Globus pallidus (tissue), 1 donor: Measurements from ENCODE around the gene CRPPA.
A peak's percentile ranks its signal among the peaks of the same experiment; 100 is the strongest.

Experiments
- DNase-seq: peaks from one replicate; pipeline ENCODE4 v3.0.0-alpha.2; 2015; ENCODE audit warnings: low spot score

The CRPPA gene

DNA sequence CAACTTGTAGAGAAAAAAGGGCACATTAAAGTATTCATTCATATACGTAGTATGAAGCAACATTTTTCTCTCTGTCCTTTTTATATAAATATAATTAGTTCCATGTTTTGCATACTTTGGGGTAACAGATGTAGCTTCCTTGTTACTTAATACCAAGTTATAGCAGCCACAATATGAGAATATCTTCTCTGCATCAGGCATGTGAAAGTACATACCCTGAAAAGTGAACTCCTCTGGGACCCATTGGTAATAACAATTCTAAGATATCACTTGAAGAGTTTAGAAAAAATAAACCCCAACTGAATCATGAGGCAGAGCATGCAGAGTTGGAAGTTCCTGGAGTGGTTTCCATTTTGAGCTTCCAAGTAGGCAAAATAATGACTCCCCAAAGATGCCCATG lies 2.4 kb upstream of the CRPPA start:
- DNase-seq = no peak

DNA sequence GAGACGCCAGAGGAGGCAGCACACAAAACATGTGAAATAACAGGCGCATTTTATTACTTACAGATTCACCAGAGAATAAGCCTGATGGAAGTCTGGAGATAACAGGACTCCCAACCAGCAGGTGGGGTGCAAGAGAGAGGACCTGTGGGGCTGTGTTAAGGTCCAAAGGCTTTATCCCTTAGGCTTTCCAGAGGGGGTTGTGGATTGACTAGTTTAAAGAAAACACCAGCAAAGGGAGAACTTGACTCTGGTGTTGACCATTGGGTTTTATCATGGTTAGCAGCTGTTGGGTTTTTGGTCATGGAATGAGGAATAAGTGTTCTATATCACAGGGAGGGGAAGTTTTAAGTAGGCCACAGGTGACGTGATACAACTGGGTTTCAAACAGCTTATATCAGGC lies 1.6 kb upstream of the CRPPA start:
- DNase-seq = no peak

DNA sequence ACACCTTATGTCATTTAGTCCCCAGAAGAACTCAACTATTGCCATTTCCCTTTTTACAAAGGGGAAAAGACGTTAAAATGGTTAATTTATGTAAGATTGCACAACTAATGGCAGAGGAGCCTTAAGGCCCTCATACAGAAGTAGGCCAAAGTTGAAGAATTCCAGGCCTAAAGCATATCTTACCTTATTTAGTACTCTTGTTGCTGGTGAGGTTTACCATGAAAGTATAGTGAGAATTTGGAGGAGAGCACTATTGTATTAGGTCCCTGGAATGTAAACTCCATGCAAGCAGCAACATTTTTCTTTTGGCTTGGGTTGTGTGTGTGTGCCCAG lies 731 bp upstream of the CRPPA start:
- DNase-seq = no peak

GRCh38 chr7:16420649-16421332 lies 547 bp downstream of the CRPPA start:
- DNase-seq = peak; percentile 87

DNA sequence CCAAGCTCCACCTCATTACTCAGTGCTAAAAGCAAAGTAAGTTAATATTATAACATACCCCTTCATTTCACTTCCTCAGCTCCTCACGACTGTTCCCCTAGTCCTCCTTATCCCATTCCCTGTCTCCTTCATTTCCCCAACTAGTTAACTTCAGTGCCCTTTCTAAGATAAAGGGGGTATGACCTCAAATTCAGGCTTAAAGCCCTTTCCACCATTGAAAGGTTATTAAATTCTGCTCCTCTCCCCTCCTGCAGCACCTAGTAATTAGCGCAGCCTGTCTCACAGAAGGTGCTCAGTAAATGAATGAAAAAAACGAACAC lies 1.0 kb downstream of the CRPPA start:
- no peak for DNase-seq

GRCh38 chr7:16419859-16420258 lies 1.5 kb downstream of the CRPPA start:
- DNase-seq = peak; percentile 16

GRCh38 chr7:16419126-16419525 lies 2.2 kb downstream of the CRPPA start:
- DNase-seq = no peak

GRCh38 chr7:16417906-16418305 lies 3.4 kb downstream of the CRPPA start:
- DNase-seq = no peak

- DNase-seq = no peak
Observed at GRCh38 chr7:16416289-16417282, 4.8 kb downstream of the CRPPA start.

GRCh38 chr7:16412274-16413254 lies 8.8 kb downstream of the CRPPA start:
- DNase-seq = no peak

DNA sequence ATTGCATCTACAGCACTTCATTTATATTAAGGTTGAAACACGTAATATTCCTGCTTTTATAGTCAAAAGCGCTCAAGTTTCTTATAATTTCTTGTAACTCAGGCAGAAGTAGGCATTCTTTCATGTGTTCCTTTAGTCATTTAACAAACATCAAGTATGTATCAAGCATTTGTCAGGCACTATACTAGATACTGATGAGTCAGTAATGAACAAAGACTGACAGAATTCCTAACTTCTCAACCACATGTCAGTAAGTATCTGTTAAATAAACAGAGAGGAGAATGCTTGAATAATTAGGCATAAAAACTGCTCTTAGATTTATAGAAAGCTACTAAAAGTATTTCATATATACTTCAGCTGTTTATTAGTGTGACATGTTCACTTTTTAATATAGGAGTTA lies 9.9 kb downstream of the CRPPA start:
- DNase-seq = no peak

GRCh38 chr7:16409777-16410176 lies 11.6 kb downstream of the CRPPA start:
- peak; percentile 58 for DNase-seq

- no peak for DNase-seq
Observed at GRCh38 chr7:16404636-16405035, 16.7 kb downstream of the CRPPA start.

DNA sequence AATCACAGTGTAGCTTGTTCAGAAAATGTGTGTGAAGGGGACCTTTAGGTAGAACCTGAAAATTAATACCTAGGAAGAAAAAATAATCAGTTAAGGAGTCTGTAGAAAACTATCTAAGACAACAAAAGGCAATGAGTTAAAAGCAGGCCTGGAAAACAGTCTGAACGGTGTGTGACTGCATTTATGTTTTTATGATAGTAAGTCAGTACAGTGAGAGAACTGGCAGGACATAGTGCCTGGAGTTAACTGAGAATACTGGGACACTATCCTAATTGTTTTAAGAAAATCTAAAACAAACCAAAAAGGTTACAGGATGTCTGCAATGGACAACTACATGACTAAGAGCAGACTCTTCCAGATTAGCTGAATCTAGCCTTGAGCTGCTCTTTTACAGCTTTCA lies 17.9 kb downstream of the CRPPA start:
- no peak for DNase-seq

GRCh38 chr7:16402940-16403339 lies 18.4 kb downstream of the CRPPA start:
- DNase-seq = no peak

DNA sequence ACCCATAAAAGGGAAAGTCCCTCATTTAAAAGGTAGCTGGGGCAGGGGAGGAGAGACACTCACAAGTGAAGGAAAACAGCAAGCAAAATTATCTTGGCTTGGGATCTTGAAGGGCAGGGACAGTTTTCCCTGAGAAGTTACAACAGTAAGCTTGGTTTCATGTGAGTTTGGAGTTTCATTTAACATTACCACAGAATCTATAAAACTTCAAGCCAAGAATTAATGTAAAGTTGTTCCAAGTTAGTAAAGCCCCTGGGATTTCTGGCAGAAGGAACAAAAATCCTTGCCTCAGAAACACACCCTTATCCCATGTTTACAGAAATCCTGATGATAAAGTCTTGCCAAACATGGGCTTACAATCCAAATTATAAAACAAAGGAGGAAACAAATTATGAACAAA lies 19.2 kb downstream of the CRPPA start:
- DNase-seq = no peak

DNA sequence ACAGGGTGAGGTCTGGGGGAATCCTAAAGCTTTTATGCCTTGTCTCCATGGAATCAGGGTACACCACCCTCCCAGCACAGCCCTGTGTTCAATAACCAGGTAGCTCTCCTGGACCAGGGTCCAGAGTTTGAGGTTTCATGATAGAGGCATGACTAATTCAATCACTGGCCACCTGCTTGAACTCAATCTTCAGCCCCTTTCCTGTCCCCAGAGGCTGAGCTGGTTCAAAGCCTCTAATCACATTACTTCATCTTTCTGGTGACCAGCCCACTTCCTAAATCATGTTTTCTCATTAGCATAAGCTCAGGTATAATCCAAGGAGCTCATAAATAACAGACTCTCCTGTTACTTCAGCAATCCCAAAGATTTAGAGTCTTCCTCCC lies 20.5 kb downstream of the CRPPA start:
- no peak for DNase-seq

GRCh38 chr7:16399916-16400892 lies 21.1 kb downstream of the CRPPA start:
- DNase-seq = no peak

DNA sequence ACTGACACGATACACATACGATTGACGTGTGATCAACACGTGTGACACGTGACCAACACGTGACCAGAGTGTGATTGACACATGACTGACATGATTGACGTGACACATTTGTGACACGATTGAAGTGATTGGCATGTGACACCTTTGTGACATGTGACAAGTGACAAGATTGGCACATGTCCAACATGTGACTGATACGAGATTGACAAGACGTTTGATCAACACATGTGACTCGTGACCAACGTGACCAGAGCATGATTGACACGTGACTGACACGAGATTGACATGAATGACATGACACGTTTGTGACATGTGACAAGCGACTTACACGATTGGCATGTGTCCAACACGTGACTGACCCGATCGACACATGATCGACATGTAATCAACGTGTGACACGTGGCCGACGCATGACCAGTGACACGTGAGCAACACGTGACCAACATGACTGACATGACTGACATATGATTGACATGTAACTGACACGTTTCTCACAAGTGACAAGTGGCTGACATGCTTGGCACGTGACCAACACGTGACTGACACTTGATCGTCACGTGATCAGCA lies 22.0 kb downstream of the CRPPA start:
- DNase-seq = no peak

GRCh38 chr7:16398146-16399017 lies 23.0 kb downstream of the CRPPA start:
- DNase-seq = no peak
